Measurements from ENCODE around the gene CEP19. TPM values are rescaled to one million over a fixed set of nuclear protein-coding genes. Genes with fewer than 3 reads are reported as not detected.

Gene CEP19
- total RNA-seq, 1 donor from 2014 or later: 1.5 TPM

DNA sequence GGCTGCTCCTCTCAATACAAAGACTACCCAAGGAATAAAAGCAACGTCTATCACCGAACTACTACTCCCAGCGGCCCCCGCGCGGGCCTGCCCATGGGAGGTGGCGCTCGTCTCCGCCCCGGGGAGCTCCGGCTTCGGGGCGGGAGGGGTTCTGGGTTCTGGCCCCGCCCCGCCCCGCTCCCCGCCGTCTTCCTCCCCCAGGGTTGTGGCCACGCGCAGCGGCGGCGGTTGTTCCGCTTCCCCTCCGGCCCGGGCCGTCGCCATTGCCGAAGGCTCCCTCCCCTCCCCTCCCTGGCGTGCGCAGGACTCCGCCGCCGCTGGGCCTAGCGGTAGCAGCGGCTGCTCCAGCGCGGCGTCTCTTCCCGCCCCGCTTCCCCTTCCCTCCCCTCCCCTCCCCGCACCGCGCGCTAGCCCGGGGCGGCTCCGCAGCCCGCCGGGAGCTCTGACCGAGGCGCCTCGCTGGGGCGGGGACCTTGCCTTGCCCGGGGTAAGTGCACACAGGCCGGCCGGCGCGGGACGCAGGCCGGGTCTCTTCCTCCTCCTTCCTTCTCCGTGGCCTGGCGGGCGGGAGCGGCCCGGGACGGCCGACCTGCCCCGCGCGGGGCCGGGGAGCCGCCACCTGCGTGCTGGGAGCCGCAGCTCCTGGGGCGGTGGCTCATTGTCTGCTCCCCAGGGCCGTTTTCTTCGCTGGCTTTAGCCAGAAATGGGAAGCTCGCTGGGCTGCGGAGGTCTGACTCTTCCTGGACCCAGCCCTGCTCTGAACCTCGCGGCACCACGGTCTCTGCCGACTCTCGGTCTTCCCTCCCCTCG lies 27.8 kb upstream of the CEP19 start, which contains the start of gene PAK2:
Gene PAK2, plus strand, starts transcription at position 187 of the 810 bp plus-strand sequence. CDS start 42,790 bp downstream, outside the sequence.
- peaks cover 43% of the 10 kb centered on the region for H3K4me1 ChIP-seq
- intact Hi-C loops (cut with micrococcal nuclease): no loop called here
- no peaks in the 10 kb centered on the region for H3K27me3 ChIP-seq (ENCODE audit: low read depth)
- peak; percentile 95 for DNase-seq
- peak within 1 kb of the TSS; percentile 96 for H3K27ac ChIP-seq (replicated peaks)
- peaks cover 3% of the 10 kb centered on the region for H3K36me3 ChIP-seq
- no peaks in the 10 kb centered on the region for H3K9me3 ChIP-seq (replicated peaks)
- H3K4me3 ChIP-seq: peak within 1 kb of the TSS; percentile 79
- TF ChIP-seq, protein P1, sequence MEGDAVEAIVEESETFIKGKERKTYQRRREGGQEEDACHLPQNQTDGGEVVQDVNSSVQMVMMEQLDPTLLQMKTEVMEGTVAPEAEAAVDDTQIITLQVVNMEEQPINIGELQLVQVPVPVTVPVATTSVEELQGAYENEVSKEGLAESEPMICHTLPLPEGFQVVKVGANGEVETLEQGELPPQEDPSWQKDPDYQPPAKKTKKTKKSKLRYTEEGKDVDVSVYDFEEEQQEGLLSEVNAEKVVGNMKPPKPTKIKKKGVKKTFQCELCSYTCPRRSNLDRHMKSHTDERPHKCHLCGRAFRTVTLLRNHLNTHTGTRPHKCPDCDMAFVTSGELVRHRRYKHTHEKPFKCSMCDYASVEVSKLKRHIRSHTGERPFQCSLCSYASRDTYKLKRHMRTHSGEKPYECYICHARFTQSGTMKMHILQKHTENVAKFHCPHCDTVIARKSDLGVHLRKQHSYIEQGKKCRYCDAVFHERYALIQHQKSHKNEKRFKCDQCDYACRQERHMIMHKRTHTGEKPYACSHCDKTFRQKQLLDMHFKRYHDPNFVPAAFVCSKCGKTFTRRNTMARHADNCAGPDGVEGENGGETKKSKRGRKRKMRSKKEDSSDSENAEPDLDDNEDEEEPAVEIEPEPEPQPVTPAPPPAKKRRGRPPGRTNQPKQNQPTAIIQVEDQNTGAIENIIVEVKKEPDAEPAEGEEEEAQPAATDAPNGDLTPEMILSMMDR (IDR thresholded peaks at IDR 0.05; ENCODE audit: borderline replicate concordance): peak; percentile 31

DNA sequence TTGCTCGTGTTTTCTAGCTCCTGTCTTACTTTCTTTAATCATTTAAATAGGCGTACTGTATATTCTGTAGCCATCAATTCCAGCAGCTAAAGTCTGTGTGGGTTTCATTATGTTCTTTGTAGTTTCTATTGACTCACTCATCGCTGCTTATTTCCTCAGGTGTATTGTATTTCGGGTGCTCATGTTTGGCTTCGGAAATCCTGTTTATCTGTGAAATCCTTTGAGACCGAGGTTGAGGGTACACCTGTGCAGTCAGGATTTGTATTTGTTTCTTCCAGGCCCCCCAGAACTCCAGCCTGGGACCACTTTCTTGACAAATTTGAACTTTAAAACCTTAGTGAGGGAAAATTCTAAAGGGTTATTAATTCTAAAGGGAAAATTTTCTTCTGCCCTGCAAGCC lies 25.6 kb upstream of the CEP19 start:
- Histone ChIP-seq H3K4me1 (peaks cover 34% of the 10 kb centered on the region), H3K36me3 (peaks cover 10% of the 10 kb centered on the region), H3K9me3 (replicated peaks) (no peaks in the 10 kb centered on the region), H3K4me3 (no peak overlapping the region), H3K27ac (replicated peaks) (no peak overlapping the region), H3K27me3 (ENCODE audit: low read depth) (no peaks in the 10 kb centered on the region)
- DNase-seq: no peak
- intact Hi-C loops (cut with micrococcal nuclease): no loop called here
- TF ChIP-seq, protein P1 (IDR thresholded peaks at IDR 0.05; ENCODE audit: borderline replicate concordance): no peak

DNA sequence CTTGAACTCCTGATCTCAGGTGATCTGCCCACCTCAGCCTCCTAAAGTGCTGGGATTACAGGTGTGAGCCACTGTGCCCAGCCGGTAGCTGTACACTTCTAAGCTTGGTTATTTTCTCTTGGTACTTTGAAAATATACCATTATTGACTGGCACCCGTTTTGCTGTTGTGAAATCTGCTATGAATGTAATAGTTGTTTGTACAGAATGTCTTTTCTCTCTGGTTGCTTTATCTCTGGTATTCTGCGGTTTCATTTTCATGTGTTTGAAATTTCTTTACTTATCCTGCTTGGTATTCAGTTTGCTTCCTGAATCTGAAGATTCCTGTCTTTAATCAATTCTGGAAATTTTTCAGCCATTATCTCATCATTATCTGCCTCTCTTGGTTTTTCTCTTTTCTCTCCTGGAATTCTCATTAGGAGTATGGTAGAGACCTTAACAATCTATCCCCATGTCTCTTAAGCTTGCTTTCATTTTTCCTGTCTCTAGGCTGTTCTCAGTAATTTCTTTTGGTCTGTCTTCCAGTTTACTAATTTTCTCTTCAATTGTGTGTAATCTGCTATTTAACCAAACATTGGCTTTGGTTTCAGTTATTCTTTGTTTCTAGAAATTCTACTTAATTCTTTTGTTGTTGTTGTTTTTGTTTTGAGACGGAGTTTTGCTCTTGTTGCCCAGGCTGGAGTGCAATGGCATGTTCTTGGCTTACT lies 24.8 kb upstream of the CEP19 start:
- no peak for DNase-seq
- Histone ChIP-seq H3K4me3 (no peak overlapping the region), H3K27me3 (ENCODE audit: low read depth) (no peaks in the 10 kb centered on the region), H3K9me3 (replicated peaks) (no peaks in the 10 kb centered on the region), H3K27ac (replicated peaks) (no peak overlapping the region), H3K36me3 (peaks cover 15% of the 10 kb centered on the region), H3K4me1 (peaks cover 26% of the 10 kb centered on the region)
- intact Hi-C loops (cut with micrococcal nuclease): no loop called here
- TF ChIP-seq, protein P1 (IDR thresholded peaks at IDR 0.05; ENCODE audit: borderline replicate concordance): no peak

DNA sequence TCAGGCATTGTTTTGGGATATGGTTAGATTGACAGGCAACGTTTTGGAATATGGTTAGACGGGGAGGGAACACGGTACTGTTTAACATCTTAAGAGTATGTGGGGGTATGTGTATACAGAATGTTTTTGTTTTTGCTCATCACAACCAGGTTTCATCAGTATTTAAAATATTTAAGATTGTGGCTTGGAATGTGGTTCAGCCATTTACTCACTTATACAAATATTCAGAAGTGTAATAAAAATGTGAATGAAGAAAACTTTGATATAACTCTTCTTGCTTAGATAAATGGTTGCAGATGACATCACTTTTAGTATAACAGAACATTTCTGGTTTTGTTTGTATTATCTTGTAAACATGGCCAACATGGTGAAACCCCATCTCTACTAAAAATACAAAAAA lies 23.7 kb upstream of the CEP19 start:
- H3K9me3 ChIP-seq (replicated peaks): no peaks in the 10 kb centered on the region
- H3K36me3 ChIP-seq: peaks cover 25% of the 10 kb centered on the region
- H3K4me1 ChIP-seq: peaks cover 15% of the 10 kb centered on the region
- H3K4me3 ChIP-seq: no peak overlapping the region
- TF ChIP-seq, protein P1 (IDR thresholded peaks at IDR 0.05; ENCODE audit: borderline replicate concordance): no peak
- no peak for DNase-seq
- no peaks in the 10 kb centered on the region for H3K27me3 ChIP-seq (ENCODE audit: low read depth)
- intact Hi-C loops (cut with micrococcal nuclease): no loop called here
- H3K27ac ChIP-seq (replicated peaks): no peak overlapping the region

DNA sequence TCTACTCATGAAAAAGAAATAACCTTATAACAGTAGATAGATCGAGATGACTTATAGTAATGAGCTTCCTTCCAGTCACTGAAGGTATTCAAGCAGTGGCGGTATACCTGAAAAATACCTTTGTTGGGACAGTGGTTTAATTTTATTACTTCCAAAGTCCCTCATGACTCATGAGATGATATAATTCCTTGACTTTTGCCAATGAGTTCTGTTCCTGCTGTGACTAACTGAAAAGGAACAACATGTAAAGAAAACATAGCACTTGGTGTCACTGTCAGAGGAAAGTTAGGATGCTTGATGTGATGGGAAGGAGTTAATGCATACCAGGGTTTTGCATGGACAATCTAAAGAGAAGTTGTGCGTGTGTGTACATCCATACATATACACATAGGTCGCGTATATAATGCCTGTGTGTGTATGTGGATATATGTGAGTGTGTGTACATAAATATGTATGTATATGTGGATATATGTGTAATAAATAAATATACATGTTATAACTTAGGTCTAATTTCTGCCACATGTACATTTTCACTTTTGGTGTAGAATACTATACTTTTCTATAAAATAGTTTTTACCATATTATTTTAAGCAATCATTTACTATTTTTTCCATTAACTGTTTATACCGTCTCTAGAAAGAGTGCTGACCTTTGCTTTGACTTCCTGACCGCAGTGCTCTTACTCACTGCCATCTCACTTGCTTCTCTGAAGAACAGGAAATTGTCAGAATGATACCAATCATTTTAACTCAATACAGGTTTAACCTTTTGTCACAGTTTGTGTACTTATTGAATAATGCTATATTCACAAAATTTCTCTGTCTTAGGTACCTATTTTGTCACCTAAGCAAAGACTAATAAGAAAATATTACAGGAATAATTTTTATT lies 15.0 kb upstream of the CEP19 start:
- Histone ChIP-seq H3K27ac (replicated peaks) (no peak overlapping the region), H3K27me3 (ENCODE audit: low read depth) (no peaks in the 10 kb centered on the region), H3K4me3 (no peak overlapping the region), H3K36me3 (peaks cover 35% of the 10 kb centered on the region), H3K9me3 (replicated peaks) (no peaks in the 10 kb centered on the region), H3K4me1 (no peaks in the 10 kb centered on the region)
- DNase-seq: no peak
- intact Hi-C loops (cut with micrococcal nuclease): no loop called here
- TF ChIP-seq, protein P1 (IDR thresholded peaks at IDR 0.05; ENCODE audit: borderline replicate concordance): no peak

Data from left ventricle myocardium inferior (tissue), 1 donor.